Activated naive CD4-positive, alpha-beta T cell treated with anti-CD3 and anti-CD28 coated beads, Interleukin-2, amount 50 U/mL, for 24 hours (primary cell): ENCODE measurements around the gene MYOM3.
"Not testable (repeated sequence)": the region's sequence is repeated elsewhere in the genome, so short reads cannot be mapped to it uniquely, and the experiment has no call there.

Experiments used
- H3K27ac Mint-ChIP-seq: one replicate; pipeline ENCODE4 v1.8.0; 2021; ENCODE audit warnings: mild to moderate bottlenecking, mixed read lengths
- H3K27me3 Mint-ChIP-seq: one replicate; pipeline ENCODE4 v1.8.0; 2021; ENCODE audit warnings: mixed read lengths
- H3K36me3 Mint-ChIP-seq: one replicate; pipeline ENCODE4 v1.8.0; 2021; ENCODE audit warnings: mixed read lengths
- H3K4me1 Mint-ChIP-seq: one replicate; pipeline ENCODE4 v1.8.0; 2021; ENCODE audit warnings: mixed read lengths
- H3K4me3 Mint-ChIP-seq: one replicate; pipeline ENCODE4 v1.8.0; 2021; ENCODE audit warnings: mild to moderate bottlenecking, mixed read lengths
- H3K9me3 Mint-ChIP-seq: one replicate; pipeline ENCODE4 v1.8.0; 2021; ENCODE audit warnings: mixed read lengths

Gene MYOM3

DNA sequence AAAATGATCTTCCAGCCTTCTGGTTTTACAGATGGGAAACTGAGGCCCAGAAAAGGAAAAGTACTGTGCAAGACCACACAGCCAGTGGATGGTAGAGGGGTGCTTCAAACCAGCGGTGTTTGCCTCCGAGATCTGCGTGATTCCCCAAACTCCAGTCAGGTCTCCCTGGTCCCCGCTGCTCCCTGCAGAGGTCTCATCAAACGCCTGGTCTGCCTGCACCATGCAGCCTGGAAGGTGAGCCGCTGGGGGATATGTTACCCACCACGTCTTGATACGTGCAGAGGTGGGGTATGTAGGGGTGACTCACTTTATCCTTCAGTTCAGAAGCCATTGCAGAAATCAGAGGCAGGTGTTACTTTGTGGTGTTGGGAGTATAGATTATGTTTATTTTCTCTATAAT lies 56.3 kb downstream of the MYOM3 start:
- no peaks in the 10 kb centered on the region for H3K9me3 Mint-ChIP-seq
- no peak overlapping the region for H3K4me3 Mint-ChIP-seq
- H3K27ac Mint-ChIP-seq, result no peak overlapping the region
- H3K36me3 Mint-ChIP-seq, result no peaks in the 10 kb centered on the region
- H3K27me3 Mint-ChIP-seq, result no peaks in the 10 kb centered on the region
- H3K4me1 Mint-ChIP-seq, result no peaks in the 10 kb centered on the region

DNA sequence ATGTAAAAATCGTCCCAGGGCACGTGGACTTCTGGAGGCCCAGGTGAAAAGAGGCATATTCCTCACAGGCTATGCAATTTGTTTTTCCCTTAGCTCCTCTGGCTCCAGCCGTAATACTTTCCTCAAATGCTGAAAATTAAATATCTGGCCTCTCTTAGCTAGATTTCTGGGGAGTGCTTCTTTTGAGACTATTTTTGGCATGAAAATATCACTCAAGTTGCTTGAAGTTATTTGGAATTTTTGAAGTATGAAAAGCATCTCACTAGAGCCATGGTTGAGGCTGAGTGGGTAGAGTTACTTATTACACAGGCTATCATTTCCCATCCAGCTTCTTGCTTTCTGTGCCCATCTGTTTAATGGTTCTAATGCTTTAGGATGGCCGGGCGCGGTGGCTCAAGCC lies 59.7 kb downstream of the MYOM3 start:
- no peaks in the 10 kb centered on the region for H3K36me3 Mint-ChIP-seq
- H3K4me1 Mint-ChIP-seq, result no peaks in the 10 kb centered on the region

DNA sequence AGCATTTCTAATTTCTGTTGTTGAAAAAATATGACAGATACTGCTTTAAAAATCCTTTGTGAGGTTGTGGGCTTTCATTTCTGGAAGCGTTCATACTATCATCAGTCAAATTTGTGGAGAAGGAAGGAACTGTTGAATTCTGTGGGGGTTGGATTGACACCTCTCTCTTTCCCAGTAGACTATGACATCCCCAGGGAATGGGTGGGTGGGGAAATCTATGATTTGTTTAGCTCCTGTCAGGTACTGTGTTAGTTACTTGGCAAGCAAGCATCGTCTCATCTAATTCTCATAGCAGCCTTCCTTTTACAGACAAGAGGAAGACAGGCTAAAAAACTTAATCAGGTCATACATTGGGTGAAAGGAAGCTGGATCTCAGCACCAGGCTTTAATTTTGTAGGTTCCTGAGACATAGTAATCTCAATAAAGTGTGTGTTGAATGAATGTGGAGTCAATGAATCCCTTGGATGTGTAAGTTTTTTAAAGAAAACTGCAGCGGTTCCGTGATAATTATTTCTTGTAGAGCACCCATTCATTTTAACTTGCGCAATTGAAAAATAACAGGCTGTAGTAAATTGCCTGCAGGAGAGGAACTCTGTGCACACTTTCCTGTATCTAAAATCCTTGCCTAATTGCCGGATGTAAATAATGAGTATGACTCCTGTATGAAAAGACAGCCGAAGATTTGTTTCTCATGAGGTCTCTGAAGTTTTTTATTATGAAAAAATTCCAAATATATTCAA lies 60.6 kb downstream of the MYOM3 start:
- H3K36me3 Mint-ChIP-seq, result no peaks in the 10 kb centered on the region

More for the DNA sequence above, 59.7 kb downstream of the MYOM3 start:
- Mint-ChIP-seq H3K27me3 (no peaks in the 10 kb centered on the region), H3K9me3 (no peaks in the 10 kb centered on the region), H3K4me3 (no peak overlapping the region), H3K27ac (no peak overlapping the region)

DNA sequence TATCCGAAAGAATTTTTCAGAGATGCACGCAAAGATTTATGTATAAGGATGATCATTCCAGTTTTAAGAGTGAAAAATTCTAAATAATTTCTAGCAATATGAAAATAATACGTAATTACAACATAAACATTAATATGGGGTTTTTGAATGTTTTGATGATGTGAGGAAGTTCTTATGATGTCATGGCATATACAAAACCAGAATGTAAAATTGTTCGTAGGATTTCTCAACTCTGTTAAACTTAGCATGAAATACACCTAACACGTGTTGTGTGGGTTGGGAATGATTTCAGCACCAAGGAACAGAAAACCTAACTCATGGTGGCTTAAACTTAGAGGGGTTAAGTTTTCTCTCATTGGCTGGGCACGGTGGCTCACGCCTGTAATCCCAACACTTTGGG lies 62.2 kb downstream of the MYOM3 start:
- Mint-ChIP-seq H3K4me1 (no peaks in the 10 kb centered on the region), H3K9me3 (no peaks in the 10 kb centered on the region), H3K27ac (no peak overlapping the region), H3K27me3 (no peaks in the 10 kb centered on the region), H3K36me3 (no peaks in the 10 kb centered on the region), H3K4me3 (no peak overlapping the region)

More for the DNA sequence above, 60.6 kb downstream of the MYOM3 start:
- Mint-ChIP-seq H3K27ac (no peak overlapping the region), H3K4me3 (no peak overlapping the region), H3K27me3 (no peaks in the 10 kb centered on the region), H3K9me3 (no peaks in the 10 kb centered on the region), H3K4me1 (no peaks in the 10 kb centered on the region)

DNA sequence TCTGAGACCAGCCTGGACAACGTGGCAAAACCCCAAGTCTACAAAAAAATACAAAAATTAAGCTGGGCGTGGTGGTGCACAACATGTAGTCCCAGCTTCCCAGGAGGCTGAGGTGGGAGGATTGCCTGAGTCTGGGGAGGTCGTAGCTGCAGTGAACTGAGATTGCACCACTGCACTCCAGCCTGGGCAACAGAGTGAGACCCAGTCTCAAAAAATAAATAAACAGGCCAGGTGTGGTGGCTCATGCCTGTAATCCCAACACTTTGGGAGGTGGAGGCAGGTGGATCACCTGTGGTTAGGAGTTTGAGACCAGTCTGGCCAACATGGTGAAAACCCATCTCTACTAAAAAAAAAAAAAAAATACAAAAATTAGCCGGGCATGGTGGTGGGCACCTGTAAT lies 63.0 kb downstream of the MYOM3 start:
- H3K4me1 Mint-ChIP-seq, H3K27me3 Mint-ChIP-seq, H3K27ac Mint-ChIP-seq, H3K4me3 Mint-ChIP-seq, H3K36me3 Mint-ChIP-seq, H3K9me3 Mint-ChIP-seq: not testable (repeated sequence)

DNA sequence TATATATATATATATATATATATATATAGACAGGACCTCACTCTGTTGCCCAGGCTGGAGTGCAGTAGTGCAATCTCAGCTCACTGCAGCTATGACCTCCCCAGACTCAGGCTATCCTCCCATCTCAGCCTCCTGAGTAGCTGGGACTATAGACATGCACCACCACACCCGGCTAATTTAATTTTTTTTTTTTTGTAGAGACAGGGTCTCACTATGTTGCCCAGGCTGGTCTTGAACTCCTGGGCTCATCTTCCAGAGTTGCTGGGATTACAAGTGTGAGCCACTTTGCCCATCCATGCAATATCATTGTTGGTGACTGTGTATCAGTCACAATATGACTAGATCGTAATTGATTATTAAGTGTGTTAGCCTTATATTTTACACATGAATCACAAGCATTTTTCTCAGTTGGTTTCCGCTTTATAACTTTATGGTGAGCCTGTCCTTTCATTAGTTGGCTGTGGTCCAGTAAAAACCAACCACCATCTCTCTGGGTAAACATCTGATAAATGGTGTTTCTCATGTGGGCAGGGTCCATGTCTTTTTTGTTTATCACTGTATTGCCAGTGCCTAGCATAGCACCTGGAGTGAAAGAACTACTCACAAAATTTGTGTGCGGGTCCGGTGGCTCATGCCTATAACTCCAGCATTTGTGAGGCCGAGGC lies 63.6 kb downstream of the MYOM3 start:
- Mint-ChIP-seq H3K9me3 (no peaks in the 10 kb centered on the region), H3K36me3 (no peaks in the 10 kb centered on the region), H3K27me3 (no peaks in the 10 kb centered on the region), H3K4me1 (no peaks in the 10 kb centered on the region), H3K4me3 (no peak overlapping the region), H3K27ac (no peak overlapping the region)

DNA sequence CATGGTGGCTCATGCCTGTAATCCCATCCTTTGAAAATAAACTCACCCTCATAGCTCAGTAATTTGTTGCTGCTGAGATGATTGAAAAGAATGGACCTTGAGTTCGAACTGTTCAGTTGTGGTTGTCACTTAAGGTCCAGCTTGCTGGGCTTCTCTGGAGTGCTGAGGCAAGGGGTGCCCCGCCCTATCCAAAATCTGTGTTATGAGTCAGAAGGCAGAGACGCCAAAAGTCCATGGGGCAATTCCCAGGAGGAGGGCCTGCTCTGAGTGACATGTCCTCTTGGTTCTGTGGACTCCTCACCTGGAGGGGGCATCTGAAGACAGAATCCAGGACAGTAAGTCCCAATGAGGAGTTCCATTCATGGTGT lies 64.8 kb downstream of the MYOM3 start:
- Mint-ChIP-seq H3K9me3 (no peaks in the 10 kb centered on the region), H3K27ac (no peak overlapping the region), H3K36me3 (no peaks in the 10 kb centered on the region), H3K4me3 (no peak overlapping the region), H3K4me1 (no peaks in the 10 kb centered on the region), H3K27me3 (no peaks in the 10 kb centered on the region)

DNA sequence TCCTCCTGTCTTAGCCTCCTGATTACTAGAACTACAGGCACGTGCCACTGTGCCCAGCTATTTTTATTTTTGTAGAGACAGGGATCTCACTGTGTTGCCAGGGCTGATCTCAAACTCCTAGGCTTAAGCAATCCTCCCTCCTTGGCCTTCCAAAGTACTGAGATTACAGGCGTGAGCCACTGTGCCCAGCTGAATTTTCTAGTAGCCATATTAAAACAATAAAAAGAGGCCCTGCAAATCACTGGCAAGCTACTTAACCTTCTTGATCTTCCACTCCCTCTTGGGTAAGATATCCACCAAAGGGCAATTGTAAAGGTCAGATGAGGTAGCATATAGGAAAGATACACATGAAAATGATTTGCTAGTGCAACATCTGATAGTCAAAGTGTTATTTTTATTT lies 66.2 kb downstream of the MYOM3 start:
- H3K36me3 Mint-ChIP-seq, result no peaks in the 10 kb centered on the region
- H3K27me3 Mint-ChIP-seq, result no peaks in the 10 kb centered on the region
- no peak overlapping the region for H3K4me3 Mint-ChIP-seq
- H3K4me1 Mint-ChIP-seq, result no peaks in the 10 kb centered on the region
- no peaks in the 10 kb centered on the region for H3K9me3 Mint-ChIP-seq
- no peak overlapping the region for H3K27ac Mint-ChIP-seq

DNA sequence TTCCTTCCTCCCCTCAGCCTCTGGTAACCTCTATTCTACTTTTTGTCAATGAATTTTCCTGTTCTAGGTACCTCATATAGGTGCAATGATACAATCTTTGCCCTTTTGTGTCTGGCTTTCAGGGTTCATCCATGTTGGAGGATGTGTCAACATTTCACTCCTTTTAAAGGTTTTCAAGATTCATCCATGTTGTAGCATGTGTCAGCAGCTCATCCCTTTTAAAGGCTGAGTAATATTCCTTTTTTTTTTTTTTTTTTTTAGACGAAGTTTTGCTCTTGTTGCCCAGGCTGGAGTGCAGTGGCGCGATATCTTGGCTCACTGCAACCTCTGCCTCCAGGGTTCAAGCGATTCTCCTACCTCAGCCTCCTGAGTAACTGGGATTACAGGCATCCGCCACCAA lies 67.3 kb downstream of the MYOM3 start:
- H3K27ac Mint-ChIP-seq, H3K4me3 Mint-ChIP-seq, H3K9me3 Mint-ChIP-seq, H3K36me3 Mint-ChIP-seq, H3K4me1 Mint-ChIP-seq, H3K27me3 Mint-ChIP-seq: not testable (repeated sequence)

DNA sequence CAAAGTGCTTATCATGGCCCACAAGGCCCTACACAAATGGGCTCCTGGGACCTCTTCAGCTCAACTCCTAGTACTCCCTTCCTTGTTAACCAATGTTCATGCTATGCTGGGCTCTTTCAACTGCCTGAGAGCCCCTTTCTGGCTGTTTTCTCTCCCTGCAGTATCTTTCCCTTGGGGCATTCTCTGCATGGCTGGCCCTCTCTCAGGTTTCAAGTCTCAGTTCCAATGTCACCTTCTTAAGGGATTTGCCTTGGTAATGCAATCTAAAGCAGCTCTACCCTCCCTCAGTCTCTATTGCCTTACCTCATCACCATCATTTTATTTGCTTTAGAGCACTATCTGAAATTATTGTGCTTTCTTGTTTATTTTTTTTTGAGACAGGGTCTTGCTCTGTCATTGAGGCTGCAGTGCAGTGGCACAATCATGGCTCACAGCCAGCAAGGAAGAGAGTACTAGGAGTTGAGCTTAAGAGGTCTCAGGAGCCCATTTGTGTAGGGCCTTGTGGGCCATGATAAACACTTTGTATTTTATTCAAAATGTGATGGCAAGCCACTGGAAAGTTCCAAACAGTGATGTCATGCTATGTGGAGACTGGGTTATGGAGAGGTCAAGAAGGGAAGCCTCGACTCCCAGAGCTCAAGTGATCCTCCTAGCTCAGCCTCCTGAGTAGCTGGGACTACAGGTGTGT lies 68.4 kb downstream of the MYOM3 start:
- no peaks in the 10 kb centered on the region for H3K36me3 Mint-ChIP-seq
- H3K27ac Mint-ChIP-seq, result no peak overlapping the region
- no peaks in the 10 kb centered on the region for H3K27me3 Mint-ChIP-seq
- no peaks in the 10 kb centered on the region for H3K9me3 Mint-ChIP-seq
- no peak overlapping the region for H3K4me3 Mint-ChIP-seq
- H3K4me1 Mint-ChIP-seq, result no peaks in the 10 kb centered on the region

DNA sequence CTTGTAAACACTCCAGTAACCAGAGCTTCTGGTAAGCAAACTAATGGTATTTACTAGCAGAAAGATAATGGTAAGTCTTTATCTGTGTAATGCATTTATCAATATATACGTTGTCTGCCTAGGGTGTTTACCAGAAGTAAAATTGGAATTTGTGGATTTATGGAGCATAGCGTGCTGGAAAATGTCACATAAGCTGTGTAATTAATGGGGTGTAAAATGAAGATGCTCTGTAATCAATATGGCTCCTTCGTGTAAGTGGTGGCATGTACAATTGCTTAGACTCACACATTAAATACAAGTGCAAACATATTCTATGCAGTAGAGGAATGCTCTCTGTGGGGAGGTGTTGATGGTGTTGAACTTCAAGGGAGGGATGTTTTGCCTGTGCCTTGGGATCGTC lies 69.6 kb downstream of the MYOM3 start:
- Mint-ChIP-seq H3K9me3 (no peaks in the 10 kb centered on the region), H3K27ac (no peak overlapping the region), H3K36me3 (no peaks in the 10 kb centered on the region), H3K4me1 (no peaks in the 10 kb centered on the region), H3K4me3 (no peak overlapping the region), H3K27me3 (no peaks in the 10 kb centered on the region)

DNA sequence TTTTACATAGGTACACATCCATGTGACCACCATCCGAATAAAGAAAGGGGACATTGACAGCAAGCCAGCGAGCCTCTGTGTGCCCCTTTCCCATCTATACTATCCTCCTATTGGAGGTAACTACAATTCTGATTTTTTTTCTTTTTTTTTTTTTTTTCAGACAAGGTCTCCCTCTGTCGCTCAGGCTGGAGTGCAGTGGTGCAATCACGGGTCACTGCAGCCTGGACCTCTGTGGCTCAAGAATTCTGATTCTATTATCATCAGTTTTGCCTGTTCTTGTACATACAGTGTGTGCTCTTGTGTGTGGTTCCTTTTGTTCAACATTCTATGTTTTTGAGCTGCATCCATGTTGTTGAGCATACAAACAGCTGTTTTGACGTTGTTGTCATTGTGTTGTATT lies 75.8 kb downstream of the MYOM3 start:
- no peaks in the 10 kb centered on the region for H3K36me3 Mint-ChIP-seq
- H3K27ac Mint-ChIP-seq, result no peak overlapping the region
- no peaks in the 10 kb centered on the region for H3K4me1 Mint-ChIP-seq
- no peaks in the 10 kb centered on the region for H3K9me3 Mint-ChIP-seq
- no peaks in the 10 kb centered on the region for H3K27me3 Mint-ChIP-seq
- no peak overlapping the region for H3K4me3 Mint-ChIP-seq

DNA sequence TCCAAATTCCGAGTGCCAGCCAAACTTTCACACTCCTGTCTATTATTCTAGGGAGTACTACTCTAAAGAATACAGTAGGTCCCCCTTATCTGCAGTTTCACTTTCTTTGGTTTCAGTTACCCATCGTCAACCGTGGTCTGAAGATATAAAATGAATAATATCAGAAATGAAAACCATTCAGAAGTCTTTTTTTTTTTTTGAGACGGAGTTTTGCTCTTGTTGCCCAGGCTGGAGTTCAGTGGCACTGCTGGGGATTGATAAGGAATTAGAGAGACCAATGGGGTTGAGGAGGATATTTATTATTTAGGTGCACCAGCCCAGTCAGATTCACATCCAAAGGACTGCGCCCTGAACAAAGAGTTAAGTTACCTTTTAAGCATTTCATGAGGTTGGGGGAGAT lies 79.0 kb downstream of the MYOM3 start:
- H3K27me3 Mint-ChIP-seq, result no peaks in the 10 kb centered on the region
- H3K36me3 Mint-ChIP-seq, result no peaks in the 10 kb centered on the region
- H3K9me3 Mint-ChIP-seq, result no peaks in the 10 kb centered on the region
- H3K27ac Mint-ChIP-seq, result no peak overlapping the region
- no peak overlapping the region for H3K4me3 Mint-ChIP-seq
- peaks cover 2% of the 10 kb centered on the region for H3K4me1 Mint-ChIP-seq

DNA sequence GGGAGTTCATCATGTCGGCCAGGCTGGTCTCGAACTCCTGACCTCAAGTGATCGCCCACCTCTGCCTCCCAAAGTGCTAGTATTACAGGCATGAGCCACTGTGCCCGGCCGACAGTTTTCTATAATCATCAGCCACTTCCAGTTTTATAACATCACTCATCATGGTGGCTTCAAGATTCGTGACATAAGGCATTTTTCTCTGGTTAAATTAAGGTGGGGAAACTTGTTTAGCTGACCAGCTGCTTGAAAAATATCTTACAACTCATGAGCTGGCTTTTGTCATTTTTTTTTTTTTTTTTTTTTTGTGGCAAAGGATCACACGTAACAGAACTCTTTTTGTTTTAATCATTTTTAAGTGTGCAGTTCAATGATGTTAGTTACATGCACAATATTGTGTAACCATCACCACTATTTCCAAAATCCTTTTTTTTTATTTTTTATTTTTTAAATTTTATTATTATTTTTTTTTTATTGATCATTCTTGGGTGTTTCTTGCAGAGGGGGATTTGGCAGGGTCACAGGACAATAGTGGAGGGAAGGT lies 80.9 kb downstream of the MYOM3 start:
- H3K4me1 Mint-ChIP-seq, H3K27ac Mint-ChIP-seq, H3K36me3 Mint-ChIP-seq, H3K27me3 Mint-ChIP-seq, H3K4me3 Mint-ChIP-seq, H3K9me3 Mint-ChIP-seq: not testable (repeated sequence)

DNA sequence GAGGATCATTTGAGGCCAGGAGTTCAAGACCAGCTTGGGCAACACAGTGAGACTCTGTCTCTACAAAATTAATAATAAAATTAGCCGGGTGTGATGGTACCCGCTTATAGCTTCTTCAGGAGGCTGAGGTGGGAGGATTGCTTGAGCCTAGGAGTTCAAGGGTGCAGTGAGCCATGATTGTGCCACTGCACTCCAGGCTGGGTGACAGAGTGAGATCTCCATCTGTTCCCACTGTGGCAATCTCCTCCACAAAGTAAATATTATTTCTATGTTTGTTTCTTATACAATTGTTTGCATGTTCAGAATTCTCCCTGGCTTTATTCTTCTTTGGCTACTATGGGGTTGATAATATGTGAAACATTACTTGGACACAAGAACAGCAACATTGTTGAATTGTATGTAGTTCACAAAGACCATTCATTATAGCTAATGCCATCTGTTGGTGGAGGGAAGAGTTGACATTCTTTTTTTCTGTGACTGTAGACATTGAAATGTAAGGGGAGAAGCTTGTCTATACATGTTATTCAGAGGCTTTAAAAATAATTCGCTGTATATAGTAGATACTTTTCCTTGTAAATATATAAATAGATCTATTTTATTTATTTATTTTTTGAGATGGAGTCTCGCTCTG lies 84.0 kb downstream of the MYOM3 start:
- no peaks in the 10 kb centered on the region for H3K27me3 Mint-ChIP-seq
- no peaks in the 10 kb centered on the region for H3K9me3 Mint-ChIP-seq
- peaks cover 3% of the 10 kb centered on the region for H3K4me1 Mint-ChIP-seq
- H3K36me3 Mint-ChIP-seq, result no peaks in the 10 kb centered on the region
- no peak overlapping the region for H3K4me3 Mint-ChIP-seq
- H3K27ac Mint-ChIP-seq, result no peak overlapping the region
